T-helper 1 cell treated with Interleukin-12 subunit alpha and Interleukin-12 subunit beta and Interleukin-4 antibody, amounts not matched to agents 30 ng/mL and 1 ng/mL, for 36 hours (primary cell): ENCODE data around the gene FSD1. TPM values are rescaled to one million over a fixed set of nuclear protein-coding genes. Genes with fewer than 3 reads are reported as not detected.
"Not testable (repeated sequence)": the region's sequence is repeated elsewhere in the genome, so short reads cannot be mapped to it uniquely, and the experiment has no call there.

Experiments
- intact Hi-C: fragments of 100-400 bp; cut with micrococcal nuclease; formaldehyde crosslinking; loops from one replicate; pipeline ENCODE4 v1.15.1; 2024
- total RNA-seq: library from RNA; stranded (reverse); gene quantifications from 2 replicates; pipeline ENCODE4 v1.2.3, GENCODE V29; 2022

Gene FSD1
- total RNA-seq, 1 donor from 2014 or later = 22.0 TPM

GRCh38 chr19:4338441-4339355, 34.3 kb downstream of the FSD1 start, which contains the start of gene STAP2:
Gene STAP2, minus strand, starts transcription at chr19:4338827. Its CDS starts 74 bp downstream, at chr19:4338753.
- intact Hi-C loops = loop anchor here (1.0 kb wide), 1 partner anchor 10 kb away; no protein-coding TSS in a partner anchor

GRCh38 chr19:4342314-4342614, 37.9 kb downstream of the FSD1 start:
- intact Hi-C loops = loop anchor here (1.0 to 5.0 kb wide), 8 partner anchors 14 to 1349 kb away; partner anchors contain the start of genes CHAF1A, DPP9, EEF2 and HMG20B

- intact Hi-C loops = loop anchor here (1.0 to 5.0 kb wide), 14 partner anchors 14 to 1348 kb away; partner anchors contain the start of genes CHAF1A, DPP9, EEF2 and FSD1
Measured at GRCh38 chr19:4342615-4343369, 38.4 kb downstream of the FSD1 start.

GRCh38 chr19:4343370-4344307, 39.2 kb downstream of the FSD1 start, which contains the start of gene MPND:
Gene MPND, plus strand, starts transcription at chr19:4343562. Its CDS starts 32 bp downstream, at chr19:4343594.
- intact Hi-C loops = loop anchor here (1.0 to 5.0 kb wide), 11 partner anchors 26 to 1347 kb away; partner anchors contain the start of genes DPP9, EEF2, FSD1 and FZR1

GRCh38 chr19:4345342-4346019, 41.1 kb downstream of the FSD1 start:
- intact Hi-C loops = no loop called here

GRCh38 chr19:4346020-4346383, 41.6 kb downstream of the FSD1 start:
- intact Hi-C loops = no loop called here

- intact Hi-C loops = no loop called here
Measured at GRCh38 chr19:4347521-4347920, 43.1 kb downstream of the FSD1 start.

GRCh38 chr19:4349225-4349624, 44.8 kb downstream of the FSD1 start:
- intact Hi-C loops = not testable (repeated sequence)

GRCh38 chr19:4350111-4350510, 45.7 kb downstream of the FSD1 start:
- intact Hi-C loops = no loop called here

GRCh38 chr19:4350726-4351125, 46.3 kb downstream of the FSD1 start:
- intact Hi-C loops = no loop called here

GRCh38 chr19:4352701-4353121, 48.3 kb downstream of the FSD1 start:
- intact Hi-C loops = loop anchor here (1.0 kb wide), 1 partner anchor 85 kb away; no protein-coding TSS in a partner anchor

- intact Hi-C loops = no loop called here
Measured at GRCh38 chr19:4354282-4354681, 49.9 kb downstream of the FSD1 start.

GRCh38 chr19:4354897-4355296, 50.5 kb downstream of the FSD1 start:
- intact Hi-C loops = no loop called here

- intact Hi-C loops = no loop called here
Measured at GRCh38 chr19:4357095-4357797, 52.8 kb downstream of the FSD1 start.

GRCh38 chr19:4357921-4358326, 53.5 kb downstream of the FSD1 start:
- intact Hi-C loops = no loop called here

- intact Hi-C loops = no loop called here
Measured at GRCh38 chr19:4358709-4359626, 54.6 kb downstream of the FSD1 start.

GRCh38 chr19:4359627-4360000, 55.2 kb downstream of the FSD1 start:
- intact Hi-C loops = no loop called here

GRCh38 chr19:4360081-4360569, 55.7 kb downstream of the FSD1 start:
- intact Hi-C loops = no loop called here
